ENCODE results near the gene CFAP61.
"Not testable (repeated sequence)": the region's sequence is repeated elsewhere in the genome, so short reads cannot be mapped to it uniquely, and the experiment has no call there.

CFAP61 gene

GRCh38 chr20:20213526-20214121 is 161.3 kb downstream of the CFAP61 start:
- no peak for TF ChIP-seq CTCF (IDR thresholded peaks at IDR 0.05; ENCODE audit: low read depth, low read length)

GRCh38 chr20:20214757-20215275 is 162.5 kb downstream of the CFAP61 start:
- H3K4me3 ChIP-seq (ENCODE audit: low read depth, low read length): no peak overlapping the region
- no peak for TF ChIP-seq CTCF (IDR thresholded peaks at IDR 0.05; ENCODE audit: low read depth, low read length)

More at GRCh38 chr20:20213526-20214121, 161.3 kb downstream of the CFAP61 start:
- no peak overlapping the region for H3K4me3 ChIP-seq (ENCODE audit: low read depth, low read length)

- TF ChIP-seq CTCF (IDR thresholded peaks at IDR 0.05; ENCODE audit: low read depth, low read length): no peak
- no peak overlapping the region for H3K4me3 ChIP-seq (ENCODE audit: low read depth, low read length)
Measured at GRCh38 chr20:20215976-20216727, 163.8 kb downstream of the CFAP61 start.

- TF ChIP-seq CTCF (IDR thresholded peaks at IDR 0.05; ENCODE audit: low read depth, low read length): no peak
- no peak overlapping the region for H3K4me3 ChIP-seq (ENCODE audit: low read depth, low read length)
Measured at GRCh38 chr20:20216941-20217340, 164.6 kb downstream of the CFAP61 start.

- no peak for TF ChIP-seq CTCF (IDR thresholded peaks at IDR 0.05; ENCODE audit: low read depth, low read length)
Measured at GRCh38 chr20:20217621-20218020, 165.3 kb downstream of the CFAP61 start.

GRCh38 chr20:20218106-20218505 is 165.8 kb downstream of the CFAP61 start:
- H3K4me3 ChIP-seq (ENCODE audit: low read depth, low read length): not testable (repeated sequence)

More at GRCh38 chr20:20217621-20218020, 165.3 kb downstream of the CFAP61 start:
- no peak overlapping the region for H3K4me3 ChIP-seq (ENCODE audit: low read depth, low read length)

- TF ChIP-seq CTCF (IDR thresholded peaks at IDR 0.05; ENCODE audit: low read depth, low read length): no peak
Measured at GRCh38 chr20:20219016-20219415, 166.7 kb downstream of the CFAP61 start.

More at GRCh38 chr20:20219016-20219415, 166.7 kb downstream of the CFAP61 start:
- no peak overlapping the region for H3K4me3 ChIP-seq (ENCODE audit: low read depth, low read length)

Data from WI38 (cell line).